Esophagus muscularis mucosa (tissue), 4 donors: Measurements from ENCODE around the gene HLCS. TPM values are rescaled to one million over a fixed set of nuclear protein-coding genes. Genes with fewer than 3 reads are reported as not detected.
A peak's percentile ranks its signal among the peaks of the same experiment; 100 is the strongest.

Experiments used
- DNase-seq: peaks from one replicate; pipeline ENCODE4 v3.0.0-alpha.2; 2017; ENCODE audit errors: extremely low spot score
- H3K27ac ChIP-seq, 4 donors: fragments of 200-600 bp; sonication (generic); replicated peaks in 1 of 4; 1 replicate in 3 of 4; 2 replicates in 1 of 4; pipeline ENCODE4 v1.5.1; 2016 to 2019; ENCODE audit warnings: mild to moderate bottlenecking in 1 of 4
- H3K27me3 ChIP-seq, 4 donors: fragments of 200-600 bp; sonication (generic); one replicate each; pipeline versions ENCODE4 v1.5.1 to v1.6.0; 2016 to 2019
- H3K36me3 ChIP-seq, 4 donors: fragments of 200-600 bp; sonication (generic); one replicate each; pipeline ENCODE4 v1.5.1; 2016 to 2019
- H3K4me1 ChIP-seq, 4 donors: fragments of 200-600 bp; sonication (generic); one replicate each; pipeline ENCODE4 v1.5.1; 2016 to 2019
- H3K4me3 ChIP-seq, 4 donors: fragments of 200-600 bp; sonication (generic); 1 replicate in 2 of 4; 2 replicates in 2 of 4; pipeline ENCODE4 v1.5.1; 2016 to 2019; ENCODE audit warnings: mild to moderate bottlenecking in 4 of 4, moderate library complexity in 1 of 4
- H3K9me3 ChIP-seq, 4 donors: fragments of 200-600 bp; sonication (generic); 1 replicate in 3 of 4; 2 replicates in 1 of 4; pipeline ENCODE4 v1.5.1; 2016 to 2019
- CTCF ChIP-seq, 3 experiments: fragments of 200-600 bp in 2 of 3; fragments of 450-650 bp in 1 of 3; sonication (generic) in 2 of 3; IDR thresholded peaks; one replicate each; pipeline ENCODE4 v1.5.1; 2017 to 2019; ENCODE audit warnings: antibody characterized with exemption in 3 of 3, mild to moderate bottlenecking in 2 of 3, moderate library complexity in 1 of 3
- EP300 ChIP-seq: sonication (generic); formaldehyde crosslinking; IDR thresholded peaks from one replicate; pipeline ENCODE4 v1.6.1; 2017; ENCODE audit warnings: antibody characterized with exemption
- POLR2A ChIP-seq: fragments of 450-650 bp; IDR thresholded peaks from one replicate; pipeline ENCODE4 v1.6.1; 2017; ENCODE audit warnings: antibody characterized with exemption, moderate library complexity, mild to moderate bottlenecking, low read depth
- POLR2AphosphoS5 ChIP-seq, 2 donors: sonication (generic); formaldehyde crosslinking; IDR thresholded peaks; one replicate each; pipeline ENCODE4 v1.6.1; 2017; ENCODE audit warnings: antibody characterized with exemption in 2 of 2
- WGBS: methylation state at CpG from one replicate; pipeline ENCODE4 v1.1.5; 2018; 5-methylcytosine and 5-hydroxymethylcytosine counted together
- intact Hi-C: fragments of 100-400 bp; cut with DNase I; formaldehyde crosslinking; loops from one replicate; pipeline ENCODE4 v1.15.1; 2023
- total RNA-seq, 4 donors: library from RNA; depleted of rRNA; stranded (reverse); fragments of >200 nt; gene quantifications; one replicate each; pipeline versions ENCODE4 v1.1.0 to v1.2.1, GENCODE V29; 2016

Gene HLCS
- total RNA-seq, 4 donors from 2014 or later, result 15.9 to 25.3 (median 22.0) TPM

GRCh38 chr21:36859744-36860501, 106.5 kb downstream of the HLCS start:
- no peak for TF ChIP-seq POLR2A
- no peak for TF ChIP-seq CTCF (IDR thresholded peaks at IDR 0.05)
- TF ChIP-seq EP300, result no peak
- TF ChIP-seq POLR2AphosphoS5 (IDR thresholded peaks at IDR 0.05), result peak; percentile 53 to 55
- Histone ChIP-seq H3K36me3 (no peaks in the 10 kb centered on the region), H3K4me3 (no peak overlapping the region), H3K4me1 (peaks cover 3 to 18% (median 13%) of the 10 kb centered on the region in 4 donors), H3K9me3 (no peaks in the 10 kb centered on the region), H3K27ac (no peak overlapping the region), H3K27me3 (no peaks in the 10 kb centered on the region)
- DNase-seq, result no peak
- WGBS, result 75% methylated on average over 8 of the region's 8 CpGs
- intact Hi-C loops, result no loop called here

GRCh38 chr21:36858320-36858957, 108.0 kb downstream of the HLCS start:
- no peaks in the 10 kb centered on the region for H3K9me3 ChIP-seq
- no peak overlapping the region for H3K27ac ChIP-seq
- H3K36me3 ChIP-seq, result no peaks in the 10 kb centered on the region
- intact Hi-C loops, result no loop called here
- no peaks in the 10 kb centered on the region for H3K27me3 ChIP-seq
- WGBS, result 91% methylated on average over 7 of the region's 7 CpGs
- no peak for DNase-seq
- TF ChIP-seq EP300 (no peak), POLR2A (no peak), POLR2AphosphoS5 (IDR thresholded peaks at IDR 0.05) (no peak), CTCF (IDR thresholded peaks at IDR 0.05) (no peak)
- H3K4me3 ChIP-seq, result no peak overlapping the region
- H3K4me1 ChIP-seq, result peaks cover 3 to 18% (median 13%) of the 10 kb centered on the region in 4 donors

GRCh38 chr21:36856643-36857042, 109.8 kb downstream of the HLCS start:
- Histone ChIP-seq H3K27ac (no peak overlapping the region), H3K4me3 (no peak overlapping the region), H3K36me3 (no peaks in the 10 kb centered on the region), H3K4me1 (peaks cover 3 to 18% (median 13%) of the 10 kb centered on the region in 4 donors), H3K9me3 (no peaks in the 10 kb centered on the region), H3K27me3 (no peaks in the 10 kb centered on the region)
- no peak for TF ChIP-seq POLR2AphosphoS5 (IDR thresholded peaks at IDR 0.05)
- TF ChIP-seq CTCF (IDR thresholded peaks at IDR 0.05), result no peak
- TF ChIP-seq POLR2A, result no peak
- TF ChIP-seq EP300, result no peak
- WGBS, result 100% methylated on average over 3 of the region's 3 CpGs
- no peak for DNase-seq
- intact Hi-C loops, result no loop called here

GRCh38 chr21:36854391-36854790, 112.1 kb downstream of the HLCS start:
- whole genome bisulfite sequencing, result 57% methylated on average over 5 of the region's 5 CpGs
- intact Hi-C loops, result no loop called here
- Histone ChIP-seq H3K27me3 (no peaks in the 10 kb centered on the region), H3K4me1 (peaks cover 0 to 10% (median 0%) of the 10 kb centered on the region in 4 donors), H3K9me3 (no peaks in the 10 kb centered on the region), H3K36me3 (no peaks in the 10 kb centered on the region), H3K4me3 (no peak overlapping the region), H3K27ac (no peak overlapping the region)
- TF ChIP-seq CTCF (IDR thresholded peaks at IDR 0.05) (peak in 2 of 3 experiments; percentile 31 to 35), POLR2A (no peak)
- no peak for DNase-seq
